ENCODE results near the gene WDR81.

- TF ChIP-seq EP300 (IDR thresholded peaks at IDR 0.05) (no peak), CTCF (IDR thresholded peaks at IDR 0.05) (no peak), POLR2AphosphoS5 (IDR thresholded peaks at IDR 0.05) (no peak), POLR2A (IDR thresholded peaks at IDR 0.05) (no peak)
These were observed 33.8 kb upstream of the WDR81 start for GRCh38 chr17:1690544-1691221.

All from stomach (tissue), 4 donors.